HepG2 (cell line): Measurements from ENCODE around the gene WIZ. TPM values are rescaled to one million over a fixed set of nuclear protein-coding genes. Genes with fewer than 3 reads are reported as not detected.

Experiments
- ADNP ChIP-seq: sonication (generic); formaldehyde crosslinking; IDR thresholded peaks from 2 replicates; pipeline ENCODE4 v1.4.0; 2020; ENCODE audit warnings: missing genetic modification reagents
- AGO2 ChIP-seq: fragments of 200-400 bp; formaldehyde crosslinking; optimal IDR thresholded peaks from 2 replicates; pipeline ENCODE3; 2017; ENCODE audit warnings: mild to moderate bottlenecking, low read depth, low read length, moderate library complexity
- CHCHD3 ChIP-seq: sonication (generic); formaldehyde crosslinking; IDR thresholded peaks from 2 replicates; pipeline ENCODE4 v1.8.0; 2022; ENCODE audit warnings: mild to moderate bottlenecking, missing genetic modification reagents, moderate library complexity
- HNRNPL ChIP-seq: fragments of 200-400 bp; formaldehyde crosslinking; IDR thresholded peaks from 2 replicates; pipeline ENCODE4 v1.6.1; 2017; ENCODE audit warnings: mild to moderate bottlenecking, low read depth, low read length
- KAT7 ChIP-seq: IDR thresholded peaks from 2 replicates; pipeline ENCODE4 v1.6.1; 2018; ENCODE audit warnings: borderline replicate concordance, missing compliant biosample characterization
- MBNL3 ChIP-seq: fragments of 250-450 bp; sonication (Bioruptor Pico); conservative IDR thresholded peaks from 2 replicates; pipeline ENCODE4 v1.8.0; 2022; ENCODE audit warnings: mild to moderate bottlenecking, inconsistent platforms
- MED1 ChIP-seq: sonication (generic); formaldehyde crosslinking; IDR thresholded peaks from 2 replicates; pipeline ENCODE4 v1.4.0; 2020; ENCODE audit warnings: missing genetic modification reagents
- MTF1 ChIP-seq: sonication (generic); formaldehyde crosslinking; IDR thresholded peaks from 2 replicates; pipeline ENCODE4 v1.5.0; 2020; ENCODE audit warnings: missing genetic modification reagents
- PBX2 ChIP-seq: IDR thresholded peaks from 2 replicates; pipeline ENCODE4 v1.6.1; 2016; ENCODE audit warnings: control low read depth
- PITX1 ChIP-seq: sonication (generic); formaldehyde crosslinking; IDR thresholded peaks from 2 replicates; pipeline ENCODE4 v1.5.1; 2020; ENCODE audit warnings: mild to moderate bottlenecking, missing genetic modification reagents
- RARG ChIP-seq: sonication (generic); formaldehyde crosslinking; IDR thresholded peaks from 2 replicates; pipeline ENCODE4 v1.4.0; 2020; ENCODE audit warnings: low read depth, mild to moderate bottlenecking, missing genetic modification reagents
- REPIN1 ChIP-seq: sonication (generic); formaldehyde crosslinking; IDR thresholded peaks from 2 replicates; pipeline ENCODE4 v1.8.0; 2022; ENCODE audit warnings: missing genetic modification reagents, low read depth, mild to moderate bottlenecking, borderline replicate concordance
- ZBTB49 ChIP-seq: sonication (generic); formaldehyde crosslinking; IDR thresholded peaks from 2 replicates; pipeline ENCODE4 v1.4.0; 2020; ENCODE audit warnings: missing genetic modification reagents, borderline replicate concordance
- ZFP1 ChIP-seq: IDR thresholded peaks from 2 replicates; pipeline ENCODE4 v1.6.1; 2016
- ZNF446 ChIP-seq: sonication (generic); formaldehyde crosslinking; IDR thresholded peaks from 2 replicates; pipeline ENCODE4 v1.5.0; 2020; ENCODE audit warnings: mild to moderate bottlenecking, missing genetic modification reagents
- ZNF543 ChIP-seq: sonication (generic); formaldehyde crosslinking; IDR thresholded peaks from 2 replicates; pipeline ENCODE4 v1.4.0; 2020; ENCODE audit warnings: mild to moderate bottlenecking, missing genetic modification reagents
- ZNF569 ChIP-seq: sonication (generic); formaldehyde crosslinking; IDR thresholded peaks from 2 replicates; pipeline ENCODE4 v1.5.0; 2020; ENCODE audit warnings: mild to moderate bottlenecking, missing genetic modification reagents, moderate library complexity, borderline replicate concordance
- ZNF766 ChIP-seq: sonication (generic); formaldehyde crosslinking; IDR thresholded peaks from 2 replicates; pipeline ENCODE4 v1.5.0; 2020; ENCODE audit warnings: missing genetic modification reagents, borderline replicate concordance
- polyA plus RNA-seq, 8 experiments: library from polyadenylated mRNA; depleted of rRNA in 3 of 8; stranded (reverse) in 7 of 8; unstranded in 1 of 8; fragments of >200 nt; fragmentation: Illumina TruSeq in 4 of 8; extraction: Trizol in 4 of 8; gene quantifications; 2 replicates each; pipeline versions ENCODE4 v1.2.1 to v1.2.3, GENCODE V29; 2011 to 2016; ENCODE audit warnings: low read depth in 4 of 8, missing spikeins in 1 of 8, mixed read lengths in 1 of 8; ENCODE audit not compliant: insufficient read depth in 1 of 8
- total RNA-seq, 5 experiments: library from RNA; depleted of rRNA; stranded (reverse); fragments of >200 nt; fragmentation: Illumina TruSeq; extraction: Trizol; gene quantifications; 2 replicates each; pipeline ENCODE4 v1.2.3, GENCODE V29; 2016; ENCODE audit warnings: low read depth in 1 of 5
- TF ChIP-seq, protein P1 (sequence below): sonication (generic); formaldehyde crosslinking; IDR thresholded peaks from 2 replicates; pipeline ENCODE4 v1.4.0; 2020; ENCODE audit warnings: missing genetic modification reagents, mild to moderate bottlenecking, borderline replicate concordance
- TF ChIP-seq, protein P2 (sequence below): sonication (generic); formaldehyde crosslinking; IDR thresholded peaks from 2 replicates; pipeline ENCODE4 v1.5.0; 2020; ENCODE audit warnings: mild to moderate bottlenecking, low read depth, missing genetic modification reagents, borderline replicate concordance
- TF ChIP-seq, protein P3 (sequence below): sonication (generic); formaldehyde crosslinking; conservative IDR thresholded peaks from 2 replicates; pipeline ENCODE4 v1.8.0; 2022; ENCODE audit warnings: low read depth, missing genetic modification reagents

WIZ gene
- total and polyA plus RNA-seq, 2 of the 13 experiments (the other 11 are each of a cell fraction or from before 2014, with no cell fraction given) = 4.7 to 4.8 TPM

DNA sequence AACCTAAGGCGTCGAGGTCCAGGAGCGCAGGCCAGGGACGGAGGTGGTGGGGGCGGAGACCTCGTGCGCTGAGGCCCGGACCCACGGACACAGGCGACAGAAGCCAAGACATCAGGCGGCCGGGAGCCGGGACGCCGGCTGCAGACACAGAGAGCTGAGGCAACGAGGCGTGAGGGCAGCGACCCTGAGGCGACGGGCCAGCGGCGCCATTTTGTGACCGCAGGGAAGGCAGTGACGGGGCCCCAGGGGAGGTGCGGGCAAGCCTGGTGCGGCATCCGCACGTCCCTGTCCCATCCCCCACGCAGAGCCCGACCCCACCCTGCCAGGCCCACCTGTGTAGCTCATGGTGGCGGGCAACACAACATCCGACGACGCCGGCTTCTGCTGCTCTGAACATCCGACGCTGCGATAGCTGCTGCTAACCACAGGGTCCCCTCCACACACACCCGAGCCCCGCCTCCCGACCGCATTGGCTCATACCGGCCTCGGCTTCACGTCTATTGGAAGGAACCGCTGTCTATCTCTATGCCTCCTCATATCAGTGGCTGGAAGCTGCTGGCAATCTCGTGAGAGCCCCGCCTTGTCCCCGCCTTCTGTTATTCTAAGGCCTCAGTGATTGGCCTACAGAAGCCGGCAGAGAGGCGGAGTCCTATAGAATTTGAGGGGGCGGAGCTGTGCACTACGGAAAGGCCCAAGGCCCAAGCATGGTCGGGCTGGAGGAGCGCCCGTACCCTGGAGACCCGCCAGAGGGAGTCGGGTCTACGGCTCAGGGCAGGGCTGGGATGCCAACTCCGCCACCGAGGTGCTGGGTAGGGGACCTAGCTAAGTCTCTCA, 31.0 kb downstream of the WIZ start, which contains the start of gene AKAP8L (continued):
- TF ChIP-seq, protein P1, sequence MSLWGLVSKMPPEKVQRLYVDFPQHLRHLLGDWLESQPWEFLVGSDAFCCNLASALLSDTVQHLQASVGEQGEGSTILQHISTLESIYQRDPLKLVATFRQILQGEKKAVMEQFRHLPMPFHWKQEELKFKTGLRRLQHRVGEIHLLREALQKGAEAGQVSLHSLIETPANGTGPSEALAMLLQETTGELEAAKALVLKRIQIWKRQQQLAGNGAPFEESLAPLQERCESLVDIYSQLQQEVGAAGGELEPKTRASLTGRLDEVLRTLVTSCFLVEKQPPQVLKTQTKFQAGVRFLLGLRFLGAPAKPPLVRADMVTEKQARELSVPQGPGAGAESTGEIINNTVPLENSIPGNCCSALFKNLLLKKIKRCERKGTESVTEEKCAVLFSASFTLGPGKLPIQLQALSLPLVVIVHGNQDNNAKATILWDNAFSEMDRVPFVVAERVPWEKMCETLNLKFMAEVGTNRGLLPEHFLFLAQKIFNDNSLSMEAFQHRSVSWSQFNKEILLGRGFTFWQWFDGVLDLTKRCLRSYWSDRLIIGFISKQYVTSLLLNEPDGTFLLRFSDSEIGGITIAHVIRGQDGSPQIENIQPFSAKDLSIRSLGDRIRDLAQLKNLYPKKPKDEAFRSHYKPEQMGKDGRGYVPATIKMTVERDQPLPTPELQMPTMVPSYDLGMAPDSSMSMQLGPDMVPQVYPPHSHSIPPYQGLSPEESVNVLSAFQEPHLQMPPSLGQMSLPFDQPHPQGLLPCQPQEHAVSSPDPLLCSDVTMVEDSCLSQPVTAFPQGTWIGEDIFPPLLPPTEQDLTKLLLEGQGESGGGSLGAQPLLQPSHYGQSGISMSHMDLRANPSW = peak; percentile 84; the same call in 1 of the 2 replicates
- 0 out of 2 replicates have a peak, but pooled peaks have one; percentile 24 for TF ChIP-seq MTF1 (CRISPR knock-in tag)
- TF ChIP-seq ZNF766 = no peak
- TF ChIP-seq ZFP1 = no peak
- no peak; the same call in 1 of the 2 replicates for TF ChIP-seq PITX1 (CRISPR knock-in tag)
- peak; percentile 45; the same call in 1 of the 2 replicates for TF ChIP-seq ZNF446 (CRISPR knock-in tag)
- peak; percentile 58; the same call in 1 of the 2 replicates for TF ChIP-seq REPIN1 (CRISPR knock-in tag)
- TF ChIP-seq RARG (CRISPR knock-in tag) = peak; percentile 76; the same call in 1 of the 2 replicates
- peak; percentile 73; the same call in 1 of the 2 replicates for TF ChIP-seq ZNF543 (CRISPR knock-in tag)
- peak; percentile 83; the same call in 1 of the 2 replicates for TF ChIP-seq HNRNPL
- TF ChIP-seq, protein P2, sequence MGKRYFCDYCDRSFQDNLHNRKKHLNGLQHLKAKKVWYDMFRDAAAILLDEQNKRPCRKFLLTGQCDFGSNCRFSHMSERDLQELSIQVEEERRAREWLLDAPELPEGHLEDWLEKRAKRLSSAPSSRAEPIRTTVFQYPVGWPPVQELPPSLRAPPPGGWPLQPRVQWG (CRISPR knock-in tag) = no peak
- TF ChIP-seq AGO2 = peak; percentile 92
- TF ChIP-seq ADNP = 0 out of 2 replicates have a peak, but pooled peaks have one; percentile 8
- TF ChIP-seq MBNL3 (CRISPR knock-in tag) = no peak
- TF ChIP-seq ZBTB49 (CRISPR knock-in tag) = no peak
- peak; percentile 76; the same call in 1 of the 2 replicates for TF ChIP-seq KAT7
- peak; percentile 57; the same call in 1 of the 2 replicates for TF ChIP-seq MED1 (CRISPR knock-in tag)
- TF ChIP-seq PBX2 (CRISPR knock-in tag) = peak; percentile 99
- TF ChIP-seq ZNF569 (CRISPR knock-in tag) = no peak
- TF ChIP-seq, protein P3, sequence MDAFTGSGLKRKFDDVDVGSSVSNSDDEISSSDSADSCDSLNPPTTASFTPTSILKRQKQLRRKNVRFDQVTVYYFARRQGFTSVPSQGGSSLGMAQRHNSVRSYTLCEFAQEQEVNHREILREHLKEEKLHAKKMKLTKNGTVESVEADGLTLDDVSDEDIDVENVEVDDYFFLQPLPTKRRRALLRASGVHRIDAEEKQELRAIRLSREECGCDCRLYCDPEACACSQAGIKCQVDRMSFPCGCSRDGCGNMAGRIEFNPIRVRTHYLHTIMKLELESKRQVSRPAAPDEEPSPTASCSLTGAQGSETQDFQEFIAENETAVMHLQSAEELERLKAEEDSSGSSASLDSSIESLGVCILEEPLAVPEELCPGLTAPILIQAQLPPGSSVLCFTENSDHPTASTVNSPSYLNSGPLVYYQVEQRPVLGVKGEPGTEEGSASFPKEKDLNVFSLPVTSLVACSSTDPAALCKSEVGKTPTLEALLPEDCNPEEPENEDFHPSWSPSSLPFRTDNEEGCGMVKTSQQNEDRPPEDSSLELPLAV = no peak
- TF ChIP-seq CHCHD3 (CRISPR knock-in tag) = peak; percentile 57; the same call in 1 of the 2 replicates
